HL-60/S4 treated with phorbol 12-myristate 13-acetate at 8.2 ng/mL for 4 days and 3 days (cell line): Measurements from ENCODE around the gene MS4A6E.
"Not testable (repeated sequence)": the region's sequence is repeated elsewhere in the genome, so short reads cannot be mapped to it uniquely, and the experiment has no call there.

Experiments
- in situ Hi-C: fragments of 300-500 bp; cut with MboI; formaldehyde crosslinking; loops from 2 replicates; pipeline ENCODE4 v1.15.0; 2022; ENCODE audit warnings: low sequenced_read_pairs

Gene MS4A6E, protein sequence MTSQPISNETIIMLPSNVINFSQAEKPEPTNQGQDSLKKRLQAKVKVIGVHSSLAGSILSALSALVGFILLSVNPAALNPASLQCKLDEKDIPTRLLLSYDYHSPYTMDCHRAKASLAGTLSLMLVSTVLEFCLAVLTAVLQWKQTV

DNA sequence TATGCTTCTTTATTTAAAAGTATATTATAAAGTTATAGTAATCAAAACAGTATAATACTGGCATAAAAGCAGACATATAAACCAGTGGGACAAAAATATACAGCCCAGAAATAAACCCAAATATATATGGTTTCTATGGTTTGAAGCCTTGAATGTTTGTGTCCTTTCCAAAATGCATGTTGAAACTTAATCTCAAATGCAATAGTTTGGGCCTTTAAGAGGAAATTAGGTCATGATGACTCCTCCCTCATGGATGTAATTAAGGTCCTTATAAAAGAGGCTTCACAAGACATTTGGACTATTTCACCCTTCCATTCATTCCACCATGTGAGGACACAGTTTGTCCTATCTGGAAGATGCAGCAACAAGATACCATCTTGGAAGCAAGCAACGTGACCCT is at the start of gene MS4A6E:
Gene MS4A6E (plus strand): TSS at position 301 of the 400 bp plus-strand sequence. CDS start 7,641 bp downstream, outside the sequence.
- in situ Hi-C loops, result no loop called here

DNA sequence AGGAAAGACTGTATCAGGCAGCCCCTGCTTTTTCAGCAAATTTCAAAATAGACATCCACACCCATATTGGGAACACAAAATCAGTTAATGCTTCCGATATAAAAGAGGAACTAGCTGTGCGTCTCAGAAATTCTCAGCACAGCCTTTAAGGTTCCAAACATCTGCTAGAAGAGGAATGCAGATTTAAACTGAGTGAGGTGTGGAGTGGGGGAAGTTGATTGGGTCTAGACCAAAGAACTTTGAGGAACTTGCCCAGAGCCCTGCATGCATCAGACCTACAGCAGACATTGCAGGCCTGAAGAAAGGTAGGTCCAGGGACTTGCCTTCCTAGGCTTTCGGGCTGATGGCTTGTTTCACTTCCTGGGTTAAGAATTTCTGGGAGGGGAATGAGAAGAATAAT is 46.6 kb upstream of the MS4A6E start, which contains the start of gene MS4A4A:
Gene MS4A4A (plus strand): TSS at position 255 of the 400 bp plus-strand sequence. CDS start 10 bp downstream, at position 265.
- in situ Hi-C loops, result no loop called here

DNA sequence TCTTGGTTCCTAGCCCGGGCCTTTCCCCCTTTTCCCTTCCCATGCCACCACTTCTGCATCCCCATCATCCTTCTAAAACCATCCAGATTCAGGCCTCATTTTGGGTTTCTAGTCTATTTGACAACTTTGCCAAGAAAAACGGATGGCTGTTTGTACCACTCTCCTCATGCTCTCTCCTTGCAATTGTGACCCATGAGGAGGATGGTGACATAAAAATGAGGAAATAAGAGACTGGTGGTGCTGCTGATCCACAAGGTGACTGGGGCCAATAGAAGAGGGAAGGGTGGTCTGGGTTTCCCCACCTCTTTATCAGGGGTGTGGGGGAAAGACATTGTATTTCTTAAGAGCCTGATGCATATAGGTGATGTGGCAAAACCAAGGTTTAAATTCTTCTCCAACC is 45.6 kb upstream of the MS4A6E start:
- in situ Hi-C loops, result no loop called here

DNA sequence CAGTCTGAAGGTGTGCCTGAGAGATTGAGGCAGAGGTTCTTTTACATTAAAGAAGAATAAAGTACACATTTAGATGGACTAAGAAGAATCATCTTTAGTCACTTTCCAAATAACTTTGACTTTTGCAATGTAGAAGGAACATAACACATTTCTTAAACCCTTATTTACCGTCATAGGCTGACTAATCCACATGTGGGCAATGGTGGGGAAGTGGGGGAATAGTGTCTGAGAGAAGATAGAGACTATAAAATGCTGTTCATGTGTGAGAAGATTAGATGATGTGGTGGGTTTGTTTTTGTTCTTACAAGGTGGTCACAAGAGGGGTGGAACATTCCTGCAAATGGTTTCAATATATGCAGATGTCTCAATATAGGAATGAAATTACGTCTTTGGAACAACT is 44.8 kb upstream of the MS4A6E start:
- in situ Hi-C loops, result no loop called here

DNA sequence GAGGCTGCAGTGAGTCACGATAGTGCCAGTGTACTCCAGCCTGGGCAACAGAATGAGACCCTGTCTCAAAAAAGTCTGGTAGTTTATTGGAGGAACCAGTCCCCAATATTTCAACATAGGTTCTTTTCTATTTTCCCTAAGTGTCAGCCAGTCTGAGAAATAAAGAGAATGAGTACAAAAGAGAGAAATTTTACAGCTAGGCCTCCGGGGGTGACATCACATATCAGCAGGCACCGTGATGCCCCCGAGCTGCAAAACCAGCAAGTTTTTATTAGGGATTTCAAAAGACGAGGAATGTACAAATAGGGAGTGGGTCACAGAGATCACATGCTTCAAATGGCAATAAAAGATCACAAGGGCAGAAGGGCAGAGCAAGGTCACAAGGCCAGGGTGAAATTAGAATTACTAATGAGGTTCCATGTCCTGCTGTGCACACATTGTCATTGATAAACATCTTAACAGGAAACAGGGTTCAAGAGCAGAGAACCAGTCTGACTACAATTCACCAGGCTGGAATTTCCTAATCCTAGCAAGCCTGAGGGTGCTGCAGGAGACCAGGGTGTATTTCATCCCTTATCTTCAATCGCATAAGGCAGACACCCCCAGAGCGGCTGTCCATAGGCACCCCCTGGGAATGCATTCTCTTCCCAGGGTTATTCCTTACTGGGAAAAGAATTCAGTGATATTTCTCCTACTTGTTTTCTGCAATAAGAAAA is 41.5 kb upstream of the MS4A6E start:
- in situ Hi-C loops, result not testable (repeated sequence)

GRCh38 chr11:60288531-60288930 is 38.5 kb upstream of the MS4A6E start:
- in situ Hi-C loops, result no loop called here

- in situ Hi-C loops, result no loop called here
Observed at GRCh38 chr11:60292145-60292544, 34.9 kb upstream of the MS4A6E start.

DNA sequence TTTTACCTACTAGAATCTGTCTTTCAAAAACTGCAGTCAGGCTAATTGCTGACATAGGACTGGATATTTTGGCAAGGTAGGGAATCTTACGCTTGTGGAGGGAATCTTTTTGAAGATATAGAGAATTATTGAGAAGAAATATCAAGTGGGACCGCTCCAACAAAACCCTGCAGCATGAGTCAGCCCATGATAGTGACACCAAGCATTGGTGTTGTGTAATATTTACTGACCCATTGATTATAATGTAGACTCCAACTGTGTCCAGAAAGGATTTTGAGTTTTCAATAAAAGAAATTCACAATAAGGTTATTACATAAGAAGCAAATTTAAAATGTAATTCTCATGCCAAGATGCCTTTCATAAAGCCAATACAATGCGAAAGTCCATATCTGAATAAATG is 25.9 kb upstream of the MS4A6E start:
- in situ Hi-C loops, result no loop called here

- in situ Hi-C loops, result not testable (repeated sequence)
Observed at GRCh38 chr11:60301884-60302283, 25.2 kb upstream of the MS4A6E start.

GRCh38 chr11:60303661-60304060 is 23.4 kb upstream of the MS4A6E start:
- in situ Hi-C loops, result no loop called here

DNA sequence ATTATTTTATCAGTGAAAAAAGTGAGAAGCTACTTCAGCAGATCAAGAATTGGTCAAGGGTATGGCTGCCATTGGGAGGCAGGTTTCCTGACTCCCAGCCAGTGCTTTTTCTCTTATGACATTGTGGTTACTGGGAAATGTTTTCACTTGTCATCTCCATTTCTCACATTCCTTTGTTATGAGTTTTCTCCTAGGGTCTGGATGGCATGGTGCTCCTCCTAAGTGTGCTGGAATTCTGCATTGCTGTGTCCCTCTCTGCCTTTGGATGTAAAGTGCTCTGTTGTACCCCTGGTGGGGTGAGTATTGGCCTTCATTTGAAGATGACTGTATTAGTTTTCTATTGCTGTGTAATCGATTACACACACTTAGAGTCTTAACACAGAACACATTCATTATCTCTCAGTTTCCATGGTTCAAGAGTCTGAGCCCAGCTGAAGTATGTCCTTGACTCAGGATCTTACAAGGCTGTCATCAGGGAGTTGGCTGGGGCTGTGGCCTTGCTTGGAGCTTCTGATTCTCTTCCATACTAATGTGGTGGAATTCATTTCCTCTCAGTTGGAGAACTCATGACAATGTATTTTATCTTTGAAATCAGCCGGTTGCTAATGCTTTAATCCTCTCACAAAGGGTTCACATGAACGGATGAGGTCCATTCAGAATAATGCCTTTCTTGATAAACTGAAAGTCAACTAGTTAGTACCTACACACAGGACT is 21.0 kb upstream of the MS4A6E start:
- in situ Hi-C loops, result no loop called here

DNA sequence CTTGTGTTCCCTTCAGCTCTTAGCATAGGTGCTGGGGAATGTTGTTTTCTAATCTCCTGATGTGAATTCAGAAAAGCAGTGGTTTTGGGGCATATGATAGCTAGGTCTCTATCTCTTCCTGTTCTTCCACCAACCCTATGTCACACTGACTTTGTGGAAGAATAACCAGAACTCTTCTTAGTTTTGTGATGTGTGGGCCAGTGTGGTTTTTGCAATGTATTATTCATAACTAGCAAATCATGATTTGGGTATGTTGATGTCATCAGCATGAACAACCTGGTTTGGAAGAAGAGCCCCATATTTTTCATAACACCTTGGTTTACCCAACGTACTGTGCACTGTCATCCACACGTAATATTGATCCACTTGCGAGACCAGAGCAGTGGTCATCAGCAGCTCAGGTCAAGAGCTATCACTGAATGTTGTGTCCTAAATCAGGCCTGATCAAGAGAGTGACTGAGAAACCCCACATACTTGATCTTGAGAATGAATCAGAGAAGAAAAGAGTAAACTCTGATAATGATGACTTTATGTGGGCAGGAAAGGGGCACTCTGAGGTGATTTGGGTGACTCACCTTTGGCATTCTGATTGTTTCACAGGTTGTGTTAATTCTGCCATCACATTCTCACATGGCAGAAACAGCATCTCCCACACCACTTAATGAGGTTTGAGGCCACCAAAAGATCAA is 19.4 kb upstream of the MS4A6E start:
- in situ Hi-C loops, result no loop called here

GRCh38 chr11:60310407-60310998 is 16.6 kb upstream of the MS4A6E start:
- in situ Hi-C loops, result no loop called here

DNA sequence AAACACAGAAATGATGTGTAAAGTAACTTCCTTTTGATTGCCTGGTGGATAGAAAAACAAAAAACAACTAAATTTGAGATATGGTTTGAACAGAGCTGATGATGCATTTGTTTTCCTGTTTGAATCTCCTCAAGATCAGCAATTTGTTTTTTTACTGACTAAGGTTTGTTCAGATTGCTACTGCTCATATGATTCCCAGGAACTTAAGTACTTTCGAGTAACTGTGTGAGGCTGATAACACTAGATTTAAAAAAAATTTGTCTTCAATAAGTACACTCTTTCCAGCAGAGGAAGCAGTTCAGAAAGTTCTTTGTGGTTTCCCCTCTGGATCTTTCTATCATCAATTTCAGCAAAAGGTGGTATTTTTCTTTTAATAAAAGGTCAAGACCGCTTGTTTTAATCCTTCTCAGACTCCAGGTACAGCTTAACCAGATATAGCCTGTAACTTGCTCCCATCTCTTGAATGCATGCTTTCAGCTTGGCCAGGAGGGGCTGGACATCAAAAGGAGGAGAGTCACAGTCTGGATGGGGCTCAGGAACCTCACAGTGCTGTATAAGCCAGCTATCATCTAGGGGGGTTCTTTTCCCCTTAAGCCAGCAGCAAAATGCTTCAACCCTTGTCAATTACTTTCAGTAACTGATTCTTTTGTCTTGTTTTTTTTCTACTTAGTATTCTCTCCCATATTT is 12.3 kb upstream of the MS4A6E start:
- in situ Hi-C loops, result no loop called here

- in situ Hi-C loops, result no loop called here
Observed at GRCh38 chr11:60315871-60316270, 11.2 kb upstream of the MS4A6E start.

DNA sequence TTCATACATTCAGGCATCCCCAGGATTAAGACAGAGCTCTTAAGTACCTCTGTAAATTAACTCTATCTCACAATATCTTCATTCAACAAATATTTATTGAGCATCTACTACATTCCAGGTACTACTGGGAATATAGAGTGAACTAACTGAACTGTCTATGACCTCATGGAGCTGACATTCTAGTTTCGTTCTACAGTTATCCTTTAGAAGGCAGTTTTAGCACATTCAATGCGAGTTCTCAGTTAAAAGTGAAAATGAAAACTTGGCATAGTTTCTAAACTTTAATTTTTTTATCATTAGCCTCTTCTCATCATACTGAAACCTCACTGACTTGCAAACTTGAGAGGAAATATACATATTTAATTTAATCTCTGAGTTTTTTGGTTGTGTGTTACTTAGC is 10.7 kb upstream of the MS4A6E start:
- in situ Hi-C loops, result no loop called here

- in situ Hi-C loops, result no loop called here
Observed at GRCh38 chr11:60318726-60319125, 8.3 kb upstream of the MS4A6E start.

DNA sequence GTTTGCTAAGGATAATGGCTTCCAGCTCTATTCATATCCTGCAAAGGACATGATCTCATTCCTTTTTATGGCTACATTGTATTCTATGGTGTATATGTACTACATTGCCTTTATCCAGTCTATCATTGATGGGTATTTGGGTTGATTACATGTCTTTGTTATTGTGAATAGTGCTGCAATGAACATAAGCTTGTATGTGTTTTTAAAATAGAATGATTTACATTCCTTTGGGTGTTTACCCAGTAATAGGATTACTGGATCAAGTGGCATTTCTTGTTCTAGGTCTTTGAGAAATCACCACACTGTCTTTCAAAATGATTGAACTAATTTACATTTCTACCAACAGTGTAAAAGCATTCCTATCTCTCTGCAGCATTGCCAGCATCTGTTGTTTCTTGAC is 6.0 kb upstream of the MS4A6E start:
- in situ Hi-C loops, result no loop called here

DNA sequence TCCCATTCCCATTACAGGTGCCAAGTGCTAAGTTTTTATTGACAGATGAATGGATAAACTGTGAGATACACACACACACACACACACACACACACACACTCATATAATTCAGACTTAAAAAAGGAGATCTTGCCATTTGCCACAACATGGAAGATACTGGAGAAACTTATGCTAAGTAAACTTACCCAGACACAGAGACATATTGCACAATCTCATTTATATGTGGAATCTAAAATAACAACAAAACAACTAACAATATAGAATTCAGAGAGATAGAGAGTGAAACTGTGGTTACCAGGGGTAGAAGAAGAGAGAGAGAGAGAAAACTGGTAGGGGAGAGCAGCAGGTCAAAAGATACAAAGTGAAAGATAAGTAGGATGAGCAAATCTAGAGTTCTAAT is 1.4 kb downstream of the MS4A6E start:
- in situ Hi-C loops, result no loop called here

DNA sequence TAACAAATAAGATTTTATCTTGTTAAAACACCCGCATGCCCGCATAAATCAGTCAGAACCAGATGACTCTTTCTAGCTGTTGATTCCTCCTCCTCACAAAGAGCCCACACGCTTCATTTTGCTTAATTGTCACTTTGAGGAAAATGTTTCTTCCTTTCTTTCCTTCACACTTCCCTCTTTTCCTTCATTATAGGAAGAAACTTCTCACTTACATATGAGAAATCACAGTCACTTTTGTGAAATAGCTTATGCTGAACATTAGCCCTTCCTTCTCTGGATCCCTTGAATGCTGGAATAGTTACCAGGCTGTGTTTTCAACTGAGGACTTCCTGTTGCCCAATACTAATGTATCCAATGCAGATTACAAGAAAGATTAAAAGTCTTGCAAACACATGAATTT is 5.8 kb downstream of the MS4A6E start:
- in situ Hi-C loops, result no loop called here
